ENCODE data around the gene HOXD10. TPM values are rescaled to one million over a fixed set of nuclear protein-coding genes. Genes with fewer than 3 reads are reported as not detected.

HOXD10 gene
- total RNA-seq, 2 experiments from 2014 or later = not detected

- ChIA-PET POLR2A (no interaction called here), CTCF (no interaction called here)
These were observed 48.9 kb downstream of the HOXD10 start for GRCh38 chr2:176165370-176166050.

GRCh38 chr2:176166272-176166671, 49.7 kb downstream of the HOXD10 start:
- ChIA-PET POLR2A (no interaction called here), CTCF (no interaction called here)

- CTCF ChIA-PET = interaction anchor here (1.0 kb wide), 1 partner anchor 28 kb away, joined by 4 read pairs; no protein-coding TSS in a partner anchor
- POLR2A ChIA-PET = no interaction called here
These were observed 50.8 kb downstream of the HOXD10 start for GRCh38 chr2:176167398-176167797.

DNA sequence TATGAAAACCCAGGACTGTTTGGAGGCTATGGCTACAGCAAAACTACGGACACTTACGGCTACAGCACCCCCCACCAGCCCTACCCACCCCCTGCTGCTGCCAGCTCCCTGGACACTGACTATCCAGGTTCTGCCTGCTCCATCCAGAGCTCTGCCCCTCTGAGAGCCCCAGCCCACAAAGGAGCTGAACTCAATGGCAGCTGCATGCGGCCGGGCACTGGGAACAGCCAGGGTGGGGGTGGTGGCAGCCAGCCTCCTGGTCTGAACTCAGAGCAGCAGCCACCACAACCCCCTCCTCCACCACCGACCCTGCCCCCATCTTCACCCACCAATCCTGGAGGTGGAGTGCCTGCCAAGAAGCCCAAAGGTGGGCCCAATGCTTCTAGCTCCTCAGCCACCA, 52.6 kb downstream of the HOXD10 start:
- POLR2A ChIA-PET = no interaction called here
- CTCF ChIA-PET = no interaction called here

Other genes with a start within 250 kb of the HOXD10 start
- gene LNPK, start 114.5 kb upstream of the HOXD10 start, total RNA-seq = 10 to 100 TPM; 38.3 to 42.9 TPM
- gene EVX2, start 32.8 kb upstream of the HOXD10 start, total RNA-seq = not detected
- not detected for gene HOXD13, start 24.1 kb upstream of the HOXD10 start, total RNA-seq
- gene HOXD12, start 17.0 kb upstream of the HOXD10 start, total RNA-seq = not detected
- not detected for gene HOXD11, start 9.5 kb upstream of the HOXD10 start, total RNA-seq
- gene HOXD9, start 5.9 kb downstream of the HOXD10 start, total RNA-seq = not detected
- gene HOXD8, start 12.9 kb downstream of the HOXD10 start, total RNA-seq = not detected
- not detected for gene HOXD4, start 34.8 kb downstream of the HOXD10 start, total RNA-seq
- gene HOXD3, start 40.5 kb downstream of the HOXD10 start, total RNA-seq = not detected
- not detected for gene HOXD1, start 71.9 kb downstream of the HOXD10 start, total RNA-seq
- gene MTX2, start 152.7 kb downstream of the HOXD10 start, total RNA-seq = 10 to 100 TPM; 27.4 to 28.6 TPM